ENCODE data around the gene ZCCHC14. TPM values are rescaled to one million over a fixed set of nuclear protein-coding genes. Genes with fewer than 3 reads are reported as not detected.

ZCCHC14 gene
- polyA plus RNA-seq, 2 donors, result 6.8 to 8.0 TPM

DNA sequence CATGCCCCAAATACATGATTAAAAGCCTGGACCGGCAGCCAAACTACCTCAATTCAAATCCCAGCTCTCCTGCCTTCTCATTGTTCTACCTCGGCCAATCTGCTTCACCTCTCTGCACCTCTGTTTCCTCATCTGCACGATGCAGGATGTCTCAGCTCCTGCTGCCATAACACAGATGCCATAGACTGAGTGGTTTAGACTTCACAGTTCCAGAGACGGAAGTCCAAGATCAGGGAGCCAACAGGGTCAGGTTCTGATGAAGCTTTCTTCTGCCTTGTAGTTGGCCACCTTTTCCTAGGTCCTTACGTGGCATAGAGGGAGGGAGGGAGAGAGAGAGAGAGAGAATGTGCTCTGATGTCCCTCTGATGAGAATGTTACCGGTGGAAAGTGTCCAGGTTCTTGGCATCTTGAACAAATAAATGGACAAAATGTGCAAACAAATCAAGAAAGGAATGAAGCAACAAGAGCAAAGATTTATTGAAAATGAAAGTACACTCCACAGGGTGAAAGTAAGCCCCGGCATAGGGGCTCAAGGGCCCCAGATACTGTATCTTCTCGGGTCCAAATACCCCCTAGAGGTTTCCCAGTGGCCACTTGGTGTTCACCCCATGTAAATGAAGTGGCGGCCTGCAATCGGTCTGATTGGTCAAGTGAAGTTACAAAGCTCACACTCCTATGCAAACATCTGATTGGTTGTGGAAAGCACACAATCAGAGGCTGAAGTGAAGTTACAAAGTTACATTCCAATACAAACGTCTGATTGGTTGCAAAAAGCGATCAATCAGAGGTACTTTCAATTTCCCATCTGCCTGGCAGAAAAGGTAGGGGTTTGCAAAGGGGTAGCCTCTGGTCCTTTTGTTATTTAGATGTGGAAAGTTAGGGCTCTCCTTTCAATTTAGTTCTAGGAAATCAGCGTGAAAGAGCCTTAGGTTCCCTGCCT lies 43.3 kb upstream of the ZCCHC14 start:
- 66 to 67% methylated on average over 13 of the region's 13 CpGs for WGBS, 2 donors
- Histone ChIP-seq H3K27ac (ENCODE audit: low read depth in 2 of 2, low read length in 1 of 2) (no peak overlapping the region), H3K4me3 (ENCODE audit: low read depth in 1 of 2, low read length in 2 of 2) (no peak overlapping the region), H3K27me3 (ENCODE audit: control insufficient read depth in 1 of 2, insufficient read depth in 2 of 2, low read length in 2 of 2) (no peaks in the 10 kb centered on the region), H3K36me3 (ENCODE audit: control insufficient read depth in 2 of 2, insufficient read depth in 2 of 2, low read length in 1 of 2) (no peaks in the 10 kb centered on the region), H3K9me3 (ENCODE audit: control insufficient read depth in 2 of 2, insufficient read depth in 1 of 2, low read depth in 1 of 2, low read length in 1 of 2) (peaks cover 0 to 11% of the 10 kb centered on the region in 2 donors), H3K4me1 (ENCODE audit: control insufficient read depth in 2 of 2, insufficient read depth in 2 of 2, low read length in 1 of 2) (no peaks in the 10 kb centered on the region)

DNA sequence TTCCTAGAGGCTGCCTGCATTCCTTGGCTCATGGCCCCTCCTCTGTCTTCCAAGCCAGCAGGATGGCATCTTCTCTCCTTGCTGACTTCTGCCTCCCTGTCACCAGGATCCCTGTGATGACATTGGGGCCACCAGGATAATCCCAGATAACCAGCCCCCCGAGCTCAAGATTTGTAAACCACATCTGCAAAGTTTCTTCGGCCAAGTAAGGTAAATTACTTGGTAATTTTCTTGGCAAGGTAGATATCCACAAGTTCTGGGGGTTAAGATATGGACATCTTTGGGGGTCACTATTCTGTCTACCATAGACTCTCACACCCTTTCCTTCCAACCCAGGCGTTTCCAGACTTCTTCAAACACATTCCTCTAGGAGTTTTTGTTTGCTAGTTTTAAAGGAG lies 42.6 kb upstream of the ZCCHC14 start:
- Histone ChIP-seq H3K9me3 (ENCODE audit: control insufficient read depth in 2 of 2, insufficient read depth in 1 of 2, low read depth in 1 of 2, low read length in 1 of 2) (peaks cover 0 to 12% of the 10 kb centered on the region in 2 donors), H3K36me3 (ENCODE audit: control insufficient read depth in 2 of 2, insufficient read depth in 2 of 2, low read length in 1 of 2) (no peaks in the 10 kb centered on the region), H3K27ac (ENCODE audit: low read depth in 2 of 2, low read length in 1 of 2) (no peak overlapping the region), H3K27me3 (ENCODE audit: control insufficient read depth in 1 of 2, insufficient read depth in 2 of 2, low read length in 2 of 2) (no peaks in the 10 kb centered on the region), H3K4me1 (ENCODE audit: control insufficient read depth in 2 of 2, insufficient read depth in 2 of 2, low read length in 1 of 2) (no peaks in the 10 kb centered on the region), H3K4me3 (ENCODE audit: low read depth in 1 of 2, low read length in 2 of 2) (no peak overlapping the region)
- WGBS, 2 donors, result 48 to 52% methylated on average over 3 of the region's 3 CpGs

DNA sequence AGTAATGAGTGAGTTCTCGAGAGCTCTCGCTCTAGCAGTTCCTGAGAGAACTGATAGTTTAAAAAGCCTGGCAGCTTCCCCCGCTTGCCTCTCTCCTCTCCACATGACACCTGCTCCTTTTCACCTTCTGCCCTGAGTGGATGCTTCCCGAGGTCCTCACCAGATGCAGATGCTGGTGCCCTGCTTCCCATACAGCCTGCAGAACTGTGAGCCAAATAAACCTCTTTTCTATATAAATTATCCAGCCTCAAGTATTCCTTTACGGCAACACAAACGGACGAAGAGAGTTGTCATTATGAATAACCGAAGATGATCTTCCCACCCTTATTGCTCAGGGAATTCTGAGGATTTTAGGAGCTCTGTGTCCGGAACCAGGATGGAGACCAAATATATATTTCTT lies 41.9 kb upstream of the ZCCHC14 start:
- no peak overlapping the region for H3K27ac ChIP-seq (ENCODE audit: low read depth in 2 of 2, low read length in 1 of 2)
- H3K4me3 ChIP-seq (ENCODE audit: low read depth in 1 of 2, low read length in 2 of 2), result no peak overlapping the region
- 91 to 92% methylated on average over 9 of the region's 9 CpGs for WGBS, 2 donors
- H3K4me1 ChIP-seq (ENCODE audit: control insufficient read depth in 2 of 2, insufficient read depth in 2 of 2, low read length in 1 of 2), result no peaks in the 10 kb centered on the region
- H3K9me3 ChIP-seq (ENCODE audit: control insufficient read depth in 2 of 2, insufficient read depth in 1 of 2, low read depth in 1 of 2, low read length in 1 of 2), result peaks cover 0 to 12% of the 10 kb centered on the region in 2 donors
- no peaks in the 10 kb centered on the region for H3K36me3 ChIP-seq (ENCODE audit: control insufficient read depth in 2 of 2, insufficient read depth in 2 of 2, low read length in 1 of 2)
- H3K27me3 ChIP-seq (ENCODE audit: control insufficient read depth in 1 of 2, insufficient read depth in 2 of 2, low read length in 2 of 2), result no peaks in the 10 kb centered on the region

- Histone ChIP-seq H3K27ac (ENCODE audit: low read depth in 2 of 2, low read length in 1 of 2) (no peak overlapping the region), H3K36me3 (ENCODE audit: control insufficient read depth in 2 of 2, insufficient read depth in 2 of 2, low read length in 1 of 2) (no peaks in the 10 kb centered on the region), H3K4me1 (ENCODE audit: control insufficient read depth in 2 of 2, insufficient read depth in 2 of 2, low read length in 1 of 2) (no peaks in the 10 kb centered on the region), H3K9me3 (ENCODE audit: control insufficient read depth in 2 of 2, insufficient read depth in 1 of 2, low read depth in 1 of 2, low read length in 1 of 2) (peaks cover 0 to 14% of the 10 kb centered on the region in 2 donors), H3K4me3 (ENCODE audit: low read depth in 1 of 2, low read length in 2 of 2) (no peak overlapping the region), H3K27me3 (ENCODE audit: control insufficient read depth in 1 of 2, insufficient read depth in 2 of 2, low read length in 2 of 2) (no peaks in the 10 kb centered on the region)
- WGBS, 2 donors, result 72 to 73% methylated on average over 5 of the region's 5 CpGs
These were observed 41.3 kb upstream of the ZCCHC14 start for GRCh38 chr16:87534030-87534653.

DNA sequence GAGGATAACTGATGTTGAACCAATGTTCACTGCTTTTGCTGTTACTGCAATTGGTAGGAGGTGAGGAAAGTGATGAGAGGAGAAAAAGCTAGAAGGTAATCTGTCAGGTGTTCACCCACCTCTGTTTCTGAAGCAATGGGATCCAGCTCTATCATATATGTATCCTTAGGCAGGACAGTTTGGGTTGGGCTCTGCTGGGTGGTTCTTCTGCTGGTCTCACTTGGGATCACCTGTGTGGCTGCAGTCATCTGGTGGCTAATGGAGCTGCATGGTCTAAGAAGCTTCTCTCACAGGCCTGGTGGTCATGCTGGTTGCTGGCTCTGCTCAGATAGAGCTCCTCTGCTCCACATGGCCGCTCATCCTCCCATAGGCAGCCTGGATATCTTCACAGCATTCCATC lies 40.2 kb upstream of the ZCCHC14 start:
- H3K4me1 ChIP-seq (ENCODE audit: control insufficient read depth in 2 of 2, insufficient read depth in 2 of 2, low read length in 1 of 2), result no peaks in the 10 kb centered on the region
- H3K4me3 ChIP-seq (ENCODE audit: low read depth in 1 of 2, low read length in 2 of 2), result no peak overlapping the region
- no peaks in the 10 kb centered on the region for H3K36me3 ChIP-seq (ENCODE audit: control insufficient read depth in 2 of 2, insufficient read depth in 2 of 2, low read length in 1 of 2)
- WGBS, 2 donors, result 37 to 54% methylated on average over 1 of the region's 1 CpG
- peaks cover 0 to 15% of the 10 kb centered on the region in 2 donors for H3K9me3 ChIP-seq (ENCODE audit: control insufficient read depth in 2 of 2, insufficient read depth in 1 of 2, low read depth in 1 of 2, low read length in 1 of 2)
- H3K27ac ChIP-seq (ENCODE audit: low read depth in 2 of 2, low read length in 1 of 2), result no peak overlapping the region
- H3K27me3 ChIP-seq (ENCODE audit: control insufficient read depth in 1 of 2, insufficient read depth in 2 of 2, low read length in 2 of 2), result no peaks in the 10 kb centered on the region

- H3K27me3 ChIP-seq (ENCODE audit: control insufficient read depth in 1 of 2, insufficient read depth in 2 of 2, low read length in 2 of 2), result no peaks in the 10 kb centered on the region
- no peak overlapping the region for H3K27ac ChIP-seq (ENCODE audit: low read depth in 2 of 2, low read length in 1 of 2)
- no peak overlapping the region for H3K4me3 ChIP-seq (ENCODE audit: low read depth in 1 of 2, low read length in 2 of 2)
- H3K36me3 ChIP-seq (ENCODE audit: control insufficient read depth in 2 of 2, insufficient read depth in 2 of 2, low read length in 1 of 2), result no peaks in the 10 kb centered on the region
- H3K9me3 ChIP-seq (ENCODE audit: control insufficient read depth in 2 of 2, insufficient read depth in 1 of 2, low read depth in 1 of 2, low read length in 1 of 2), result peaks cover 0 to 15% of the 10 kb centered on the region in 2 donors
- WGBS, 2 donors, result 57 to 60% methylated on average over 3 of the region's 3 CpGs
- H3K4me1 ChIP-seq (ENCODE audit: control insufficient read depth in 2 of 2, insufficient read depth in 2 of 2, low read length in 1 of 2), result no peaks in the 10 kb centered on the region
These were observed 38.6 kb upstream of the ZCCHC14 start for GRCh38 chr16:87531418-87531817.

- Histone ChIP-seq H3K36me3 (ENCODE audit: control insufficient read depth in 2 of 2, insufficient read depth in 2 of 2, low read length in 1 of 2) (no peaks in the 10 kb centered on the region), H3K9me3 (ENCODE audit: control insufficient read depth in 2 of 2, insufficient read depth in 1 of 2, low read depth in 1 of 2, low read length in 1 of 2) (peaks cover 0 to 15% of the 10 kb centered on the region in 2 donors), H3K27me3 (ENCODE audit: control insufficient read depth in 1 of 2, insufficient read depth in 2 of 2, low read length in 2 of 2) (no peaks in the 10 kb centered on the region), H3K4me3 (ENCODE audit: low read depth in 1 of 2, low read length in 2 of 2) (no peak overlapping the region), H3K27ac (ENCODE audit: low read depth in 2 of 2, low read length in 1 of 2) (no peak overlapping the region), H3K4me1 (ENCODE audit: control insufficient read depth in 2 of 2, insufficient read depth in 2 of 2, low read length in 1 of 2) (no peaks in the 10 kb centered on the region)
- 80 to 81% methylated on average over 10 of the region's 10 CpGs for WGBS, 2 donors
These were observed 36.1 kb upstream of the ZCCHC14 start for GRCh38 chr16:87528690-87529579.

DNA sequence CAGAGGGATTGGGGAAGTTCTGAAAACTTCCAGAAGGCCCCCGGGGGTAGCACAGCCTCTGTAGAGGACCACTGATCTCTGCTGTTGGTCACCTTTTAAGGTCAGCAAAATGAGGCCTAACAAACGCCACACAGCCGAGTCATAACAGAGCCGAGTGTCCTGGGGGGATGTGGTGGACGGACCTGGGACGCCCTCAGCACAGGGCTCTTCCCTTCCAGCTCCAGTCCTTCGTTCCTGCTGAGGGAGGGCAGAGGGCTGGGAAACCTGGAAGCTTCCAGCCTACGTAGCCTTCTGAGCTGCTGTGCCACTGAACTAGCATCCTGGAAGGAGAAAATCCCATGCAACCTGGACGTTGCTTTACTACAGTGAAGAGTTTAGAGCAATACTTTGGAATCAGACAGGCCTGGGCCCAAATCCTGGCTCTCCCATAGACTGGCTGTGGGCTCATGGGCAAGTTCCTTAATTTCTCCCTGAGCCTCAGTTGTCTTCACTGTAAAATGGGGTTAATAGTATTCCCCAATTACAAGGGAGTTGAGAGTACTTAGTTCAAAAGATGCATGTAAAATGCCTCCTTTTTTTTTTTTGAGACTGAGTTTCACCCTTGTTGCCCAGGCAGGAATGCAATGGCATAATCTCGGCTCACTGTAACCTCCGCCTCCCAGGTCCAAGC lies 34.4 kb upstream of the ZCCHC14 start:
- no peaks in the 10 kb centered on the region for H3K4me1 ChIP-seq (ENCODE audit: control insufficient read depth in 2 of 2, insufficient read depth in 2 of 2, low read length in 1 of 2)
- H3K27ac ChIP-seq (ENCODE audit: low read depth in 2 of 2, low read length in 1 of 2), result no peak overlapping the region
- H3K4me3 ChIP-seq (ENCODE audit: low read depth in 1 of 2, low read length in 2 of 2), result no peak overlapping the region
- peaks cover 0 to 9% of the 10 kb centered on the region in 2 donors for H3K9me3 ChIP-seq (ENCODE audit: control insufficient read depth in 2 of 2, insufficient read depth in 1 of 2, low read depth in 1 of 2, low read length in 1 of 2)
- WGBS, 2 donors, result 80% methylated on average over 11 of the region's 11 CpGs
- no peaks in the 10 kb centered on the region for H3K27me3 ChIP-seq (ENCODE audit: control insufficient read depth in 1 of 2, insufficient read depth in 2 of 2, low read length in 2 of 2)
- no peaks in the 10 kb centered on the region for H3K36me3 ChIP-seq (ENCODE audit: control insufficient read depth in 2 of 2, insufficient read depth in 2 of 2, low read length in 1 of 2)
